Measurements from ENCODE around the gene EXOC6B. TPM values are rescaled to one million over a fixed set of nuclear protein-coding genes. Genes with fewer than 3 reads are reported as not detected.
A peak's percentile ranks its signal among the peaks of the same experiment; 100 is the strongest.

EXOC6B gene
- total RNA-seq, 1 experiment from 2014 or later, result 34.3 TPM

GRCh38 chr2:72330652-72331051, 495.2 kb downstream of the EXOC6B start:
- Histone ChIP-seq H3K27ac (no peak overlapping the region), H3F3A (ENCODE audit: insufficient read depth, low read depth) (no peaks in the 10 kb centered on the region), H3K36me3 (ENCODE audit: low read depth) (0 out of 2 replicates have a peak, but pooled peaks cover 7% of the 10 kb centered on the region), H2AFZ (no peak overlapping the region), H4K20me1 (ENCODE audit: insufficient read depth) (no peaks in the 10 kb centered on the region), H3K9me3 (ENCODE audit: insufficient read depth, low read depth) (no peaks in the 10 kb centered on the region; the same call in none of the 2 replicates), H3K9me2 (ENCODE audit: insufficient read depth) (no peaks in the 10 kb centered on the region), H3K4me2 (no peak overlapping the region), H3K4me1 (replicated peaks; ENCODE audit: insufficient read depth) (no peaks in the 10 kb centered on the region), H3K79me2 (ENCODE audit: low read depth) (no peaks in the 10 kb centered on the region), H3K4me3 (no peak overlapping the region), H3K27me3 (ENCODE audit: insufficient read depth, low read depth) (no peaks in the 10 kb centered on the region)
- TF ChIP-seq EZH2 (IDR thresholded peaks at IDR 0.05; ENCODE audit: low read depth), result no peak
- TF ChIP-seq CTCF (conservative IDR thresholded peaks at IDR 0.05), result no peak
- intact Hi-C loops (cut with micrococcal nuclease; ENCODE audit: unreplicated experiment), result no loop called here
- BruUV-seq (replicated peaks), result no TSS peak
- POLR2A ChIA-PET (ENCODE audit: unreplicated experiment), result interaction anchor here (0.6 kb wide), 1 partner anchor 73 kb away, joined by 18 read pairs; no protein-coding TSS in a partner anchor
- CTCF ChIA-PET, result no interaction called here
- no peak for DNase-seq

GRCh38 chr2:72326759-72327158, 499.1 kb downstream of the EXOC6B start:
- no peak for DNase-seq
- no TSS peak for BruUV-seq (replicated peaks)
- H3K4me2 ChIP-seq, result no peak overlapping the region
- ChIA-PET POLR2A (ENCODE audit: unreplicated experiment) (no interaction called here), CTCF (interaction anchor here (0.6 kb wide), 1 partner anchor 28 kb away, joined by 6 read pairs; no protein-coding TSS in a partner anchor)
- H3K9me2 ChIP-seq (ENCODE audit: insufficient read depth), result no peaks in the 10 kb centered on the region
- no peaks in the 10 kb centered on the region for H3F3A ChIP-seq (ENCODE audit: insufficient read depth, low read depth)
- intact Hi-C loops (cut with micrococcal nuclease; ENCODE audit: unreplicated experiment), result no loop called here
- TF ChIP-seq EZH2 (IDR thresholded peaks at IDR 0.05; ENCODE audit: low read depth), result no peak
- no peak for TF ChIP-seq CTCF (conservative IDR thresholded peaks at IDR 0.05)
- no peaks in the 10 kb centered on the region for H3K4me1 ChIP-seq (replicated peaks; ENCODE audit: insufficient read depth)
- no peak overlapping the region for H3K27ac ChIP-seq
- 0 out of 2 replicates have a peak, but pooled peaks cover 3% of the 10 kb centered on the region for H3K36me3 ChIP-seq (ENCODE audit: low read depth)
- no peak overlapping the region for H2AFZ ChIP-seq
- no peaks in the 10 kb centered on the region for H3K79me2 ChIP-seq (ENCODE audit: low read depth)
- no peaks in the 10 kb centered on the region for H3K27me3 ChIP-seq (ENCODE audit: insufficient read depth, low read depth)
- H3K9me3 ChIP-seq (ENCODE audit: insufficient read depth, low read depth), result no peaks in the 10 kb centered on the region; the same call in none of the 2 replicates
- no peak overlapping the region for H3K4me3 ChIP-seq
- H4K20me1 ChIP-seq (ENCODE audit: insufficient read depth), result no peaks in the 10 kb centered on the region

- H3K4me2 ChIP-seq, result no peak overlapping the region
- no peaks in the 10 kb centered on the region for H3F3A ChIP-seq (ENCODE audit: insufficient read depth, low read depth)
- H3K9me2 ChIP-seq (ENCODE audit: insufficient read depth), result no peaks in the 10 kb centered on the region
- H4K20me1 ChIP-seq (ENCODE audit: insufficient read depth), result no peaks in the 10 kb centered on the region
- no peaks in the 10 kb centered on the region for H3K4me1 ChIP-seq (replicated peaks; ENCODE audit: insufficient read depth)
- ChIA-PET CTCF (interaction anchor here (0.6 kb wide), 1 partner anchor 343 kb away, joined by 3 read pairs; no protein-coding TSS in a partner anchor), POLR2A (ENCODE audit: unreplicated experiment) (interaction anchor here (0.7 kb wide), 1 partner anchor 289 kb away, joined by 3 read pairs; no protein-coding TSS in a partner anchor)
- no peaks in the 10 kb centered on the region for H3K36me3 ChIP-seq (ENCODE audit: low read depth)
- intact Hi-C loops (cut with micrococcal nuclease; ENCODE audit: unreplicated experiment), result no loop called here
- peak in 1 of 2 experiments; percentile 19 for DNase-seq
- H3K27ac ChIP-seq, result no peak overlapping the region
- H3K9me3 ChIP-seq (ENCODE audit: insufficient read depth, low read depth), result no peaks in the 10 kb centered on the region
- H3K79me2 ChIP-seq (ENCODE audit: low read depth), result no peaks in the 10 kb centered on the region
- no peak overlapping the region for H2AFZ ChIP-seq
- TF ChIP-seq CTCF (conservative IDR thresholded peaks at IDR 0.05) (peak; percentile 84), EZH2 (IDR thresholded peaks at IDR 0.05; ENCODE audit: low read depth) (no peak)
- no TSS peak for BruUV-seq (replicated peaks)
- H3K4me3 ChIP-seq, result no peak overlapping the region
- H3K27me3 ChIP-seq (ENCODE audit: insufficient read depth, low read depth), result no peaks in the 10 kb centered on the region
These were observed 500.0 kb downstream of the EXOC6B start for GRCh38 chr2:72325592-72326422.
